GM18519 (cell line): ENCODE results near the gene FYN.

Source experiments
- ATAC-seq: cut with Tn5 transposase; IDR thresholded peaks from one replicate; pipeline ENCODE4 v1.9.1; 2021; ENCODE audit warnings: mild to moderate bottlenecking, moderate library complexity; ENCODE audit not compliant: unreplicated experiment, low FRiP score

FYN gene

DNA sequence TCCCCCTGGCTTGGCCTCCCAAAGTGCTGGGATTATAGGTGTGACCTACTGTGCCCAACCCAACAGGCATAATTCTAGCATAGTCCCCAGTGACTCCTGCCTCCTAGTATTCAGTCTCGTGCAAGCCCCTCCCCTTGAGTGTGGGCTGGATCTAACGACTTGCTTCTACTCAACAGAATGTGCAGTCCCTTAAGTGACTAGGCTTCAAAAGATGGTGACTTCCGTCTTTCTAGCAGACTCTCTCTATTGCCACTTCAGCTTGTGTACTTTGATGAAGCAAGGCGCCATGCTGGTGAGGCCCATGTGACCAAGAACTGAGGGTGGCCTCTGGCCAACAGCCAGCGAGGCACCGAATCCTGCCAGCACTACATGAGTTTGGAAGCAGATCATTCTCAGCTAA, 157.9 kb downstream of the FYN start:
- no peak for ATAC-seq

DNA sequence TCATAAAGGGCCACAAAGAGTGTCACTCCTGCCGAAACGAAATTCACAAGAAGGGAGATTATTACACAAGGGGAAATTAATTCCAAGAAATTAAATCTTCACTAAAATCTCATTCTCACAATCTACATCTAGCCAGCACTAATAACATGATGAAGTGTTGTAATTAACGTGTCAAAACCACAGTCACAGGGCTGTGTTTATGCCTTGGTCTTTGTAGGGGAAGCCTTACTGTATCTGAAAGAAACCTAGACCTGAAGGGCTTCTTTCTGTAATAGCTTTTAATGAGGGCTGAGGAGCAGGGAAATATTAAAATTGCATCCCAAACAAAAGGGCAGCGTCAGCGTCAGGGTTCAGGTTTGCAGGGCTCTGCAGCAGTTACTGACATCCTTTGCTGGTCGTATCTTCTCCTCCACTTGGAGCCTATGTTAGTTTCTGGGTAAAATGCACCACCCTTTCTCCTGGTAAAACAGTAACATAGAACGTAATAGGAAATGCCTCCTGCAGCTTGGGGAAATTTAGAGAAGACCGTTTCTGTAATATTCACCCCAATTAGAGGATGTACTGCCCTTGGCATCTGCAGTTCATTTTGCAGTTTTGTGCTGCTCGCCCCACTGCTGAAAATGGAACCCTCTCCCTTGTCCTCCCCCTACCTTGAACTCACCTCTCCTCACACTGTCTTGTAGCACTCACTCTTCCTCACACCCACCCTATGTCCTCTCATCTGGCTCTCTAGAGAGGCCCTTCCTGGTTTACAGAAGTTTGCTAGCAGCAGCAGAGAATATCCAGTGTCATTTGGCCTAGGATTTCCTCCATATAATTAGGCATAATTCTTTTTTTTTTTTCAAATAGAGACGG, 158.6 kb downstream of the FYN start:
- no peak for ATAC-seq

DNA sequence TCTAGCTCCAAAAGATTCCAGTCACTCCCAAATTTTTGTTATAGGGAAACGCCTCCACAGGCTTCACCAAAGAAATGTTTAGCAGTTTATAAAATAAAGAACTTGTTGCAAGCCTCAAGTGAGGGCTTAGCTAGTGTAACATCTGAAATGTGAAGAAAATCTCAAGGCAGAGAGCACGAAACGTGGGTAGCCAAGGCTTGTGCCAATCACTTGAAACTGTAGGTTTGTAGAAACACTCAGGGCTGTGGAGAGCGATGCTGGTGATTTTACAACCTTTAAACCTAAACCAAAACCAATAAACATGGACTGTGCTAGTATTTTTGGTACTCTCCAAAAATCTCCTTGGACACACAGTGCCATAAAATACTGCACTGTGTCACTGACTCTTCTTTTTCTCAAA, 159.4 kb downstream of the FYN start:
- no peak for ATAC-seq

DNA sequence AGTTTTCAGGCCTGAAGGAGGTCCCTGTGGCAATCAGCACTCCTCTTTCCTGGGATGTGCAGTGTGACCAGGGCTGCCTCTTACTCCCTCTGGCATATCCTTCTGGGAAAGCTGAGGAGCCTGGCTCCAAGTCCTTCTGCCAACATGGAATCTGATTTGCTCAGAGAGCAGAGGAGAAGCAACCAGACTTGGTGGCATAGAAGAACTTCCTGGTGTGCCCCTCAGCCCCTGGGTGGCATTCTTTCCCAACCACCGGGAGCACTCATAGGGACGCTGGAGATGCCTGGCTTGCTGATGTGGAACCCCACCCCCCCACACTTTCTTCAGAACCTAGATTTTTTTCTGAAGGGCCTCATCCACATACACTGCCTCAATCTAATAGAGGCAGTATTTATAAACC, 160.0 kb downstream of the FYN start:
- ATAC-seq = no peak

DNA sequence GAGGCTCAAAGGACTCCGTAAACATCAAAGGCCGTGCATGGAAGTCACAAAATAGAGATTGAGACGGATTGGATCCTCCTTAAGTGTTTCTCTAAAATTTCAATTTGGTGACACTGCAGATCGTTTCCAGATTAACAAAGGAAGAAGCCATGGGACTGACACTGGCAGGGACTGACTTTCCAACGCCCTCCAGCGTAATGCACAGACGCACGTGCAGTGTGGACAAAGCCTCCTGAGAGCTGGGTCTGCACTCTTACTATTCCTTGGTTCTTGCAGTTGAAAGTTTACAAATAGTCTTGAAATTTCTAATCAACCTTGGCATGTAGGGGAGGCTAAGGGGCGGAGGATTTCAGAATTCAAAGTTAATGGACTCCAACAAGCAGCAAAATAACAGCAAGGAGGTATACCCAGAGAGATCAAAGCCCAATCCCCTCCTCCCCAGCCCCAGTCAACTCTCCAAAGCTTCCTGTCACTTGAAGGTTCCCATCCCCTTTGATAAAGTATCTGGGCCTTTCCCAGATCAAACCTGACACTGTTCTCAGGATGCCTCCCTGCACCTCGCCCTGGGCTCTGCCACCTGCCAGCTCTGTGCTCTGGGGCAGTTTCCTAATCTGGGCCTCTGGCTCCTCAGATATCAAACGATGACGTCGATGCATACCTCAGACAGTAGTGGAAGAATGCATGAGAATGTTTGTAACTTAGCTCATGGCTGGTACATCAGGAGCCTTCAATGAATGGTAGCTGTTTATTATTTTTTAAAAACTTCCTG, 161.1 kb downstream of the FYN start:
- no peak for ATAC-seq

DNA sequence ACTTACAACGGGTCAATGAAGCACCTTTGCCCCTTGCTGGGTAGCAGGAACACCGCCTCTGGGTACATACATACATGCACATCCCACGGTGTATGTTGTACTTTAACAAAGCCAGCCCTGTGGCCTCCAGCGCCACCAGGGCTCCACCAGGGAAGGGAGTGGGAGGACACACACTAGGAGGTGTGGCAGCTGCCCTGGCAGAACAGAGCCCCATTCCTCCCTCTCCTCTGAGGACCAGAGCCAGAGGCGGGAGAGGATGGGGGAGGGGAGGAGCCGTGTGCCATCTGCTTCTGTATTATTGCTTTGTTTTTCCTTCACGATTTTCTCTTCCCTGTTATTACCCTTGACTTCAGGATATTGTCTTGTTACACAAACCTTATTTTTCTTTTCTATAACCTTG, 161.8 kb downstream of the FYN start:
- no peak for ATAC-seq

DNA sequence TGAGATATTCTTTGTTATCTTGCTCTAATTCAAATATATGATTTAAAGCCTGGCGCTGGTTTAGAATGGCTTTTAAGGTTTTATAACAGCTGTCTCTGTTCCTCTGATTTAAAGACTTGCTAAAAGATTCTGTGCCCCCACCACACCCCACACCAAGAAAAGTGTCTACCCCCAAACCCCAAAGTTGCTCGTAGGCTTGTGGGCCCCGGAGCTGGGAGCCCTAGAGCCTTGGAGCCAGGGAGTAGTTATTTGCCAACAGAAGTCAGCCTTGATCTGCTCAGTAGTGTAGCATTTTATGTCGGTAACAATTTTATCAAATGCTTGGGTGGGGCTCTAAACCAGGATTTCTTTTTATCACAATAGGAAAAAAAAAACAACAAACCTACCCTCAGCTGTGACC, 162.3 kb downstream of the FYN start:
- no peak for ATAC-seq

DNA sequence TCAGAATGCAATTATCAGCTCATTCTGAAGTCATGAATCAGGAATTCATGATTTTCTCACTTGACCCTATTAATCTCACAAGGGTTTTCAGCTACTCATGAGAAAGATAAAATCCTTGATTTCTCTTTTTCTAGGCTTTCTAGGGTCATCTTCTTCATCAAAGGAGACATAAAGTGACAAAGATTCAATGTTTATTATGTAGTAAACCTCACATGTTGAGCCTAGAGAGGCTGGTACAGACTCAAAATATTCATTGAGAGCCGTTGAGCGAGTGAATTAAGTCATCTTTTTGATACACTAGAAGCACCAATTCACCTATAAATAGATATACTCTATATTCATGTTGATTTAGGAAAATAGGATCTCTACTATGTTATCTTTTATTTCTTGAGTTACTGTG, 162.8 kb downstream of the FYN start:
- no peak for ATAC-seq

DNA sequence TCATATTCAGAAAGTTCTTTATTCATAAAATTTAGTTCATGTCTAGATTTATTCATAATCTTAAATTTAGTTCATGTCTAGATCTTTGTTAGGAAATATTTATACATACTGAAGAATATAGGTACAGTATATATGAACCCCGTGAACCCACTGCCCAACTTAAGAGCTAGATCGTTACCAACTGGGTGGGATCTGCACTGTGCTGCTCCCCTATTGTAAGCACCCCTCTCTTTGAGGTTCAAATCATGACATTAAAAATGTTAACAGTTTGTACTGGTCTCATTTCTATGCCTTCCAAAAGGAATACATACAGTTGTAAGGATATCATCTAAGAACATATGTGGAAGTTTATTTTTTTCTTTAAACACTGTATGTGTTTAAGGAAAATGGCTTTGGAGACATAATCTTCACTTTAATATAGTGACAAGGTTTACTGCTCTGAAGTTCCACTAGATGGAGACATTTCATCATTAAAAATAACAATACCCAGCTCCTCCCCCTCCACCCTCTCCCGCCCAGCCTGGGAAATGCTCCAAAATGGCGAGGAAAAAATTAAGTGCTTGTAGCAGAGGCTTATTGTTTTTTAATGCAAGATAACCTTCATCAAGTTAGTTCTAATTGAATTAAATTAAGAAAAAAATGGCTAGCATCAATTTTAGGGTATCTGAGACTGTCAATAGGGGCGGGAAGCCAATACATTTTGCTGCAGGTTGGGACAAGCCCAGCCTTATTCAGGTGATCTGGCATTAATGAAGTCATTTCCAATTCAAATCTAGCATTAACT, 163.4 kb downstream of the FYN start:
- peak; percentile 59 for ATAC-seq

DNA sequence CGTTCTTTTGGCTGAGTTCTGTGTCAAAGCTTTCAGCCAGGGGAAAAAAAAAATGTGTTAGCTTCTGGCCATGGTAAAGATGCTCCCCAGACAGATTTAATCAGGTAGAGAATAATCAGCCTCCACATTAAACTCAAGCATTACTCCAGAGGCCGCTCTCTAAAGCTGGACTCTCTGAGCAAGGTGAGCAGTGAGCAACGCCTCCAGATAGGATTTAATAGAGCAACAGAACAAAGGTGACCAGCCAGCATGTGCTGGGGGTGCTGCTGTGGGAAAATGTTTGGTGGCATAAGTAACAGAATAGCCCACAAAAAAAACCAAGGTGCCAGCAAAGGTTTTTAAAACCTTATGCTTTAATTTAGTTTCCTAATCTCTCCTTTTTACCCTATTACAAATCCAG, 164.1 kb downstream of the FYN start:
- ATAC-seq = no peak

DNA sequence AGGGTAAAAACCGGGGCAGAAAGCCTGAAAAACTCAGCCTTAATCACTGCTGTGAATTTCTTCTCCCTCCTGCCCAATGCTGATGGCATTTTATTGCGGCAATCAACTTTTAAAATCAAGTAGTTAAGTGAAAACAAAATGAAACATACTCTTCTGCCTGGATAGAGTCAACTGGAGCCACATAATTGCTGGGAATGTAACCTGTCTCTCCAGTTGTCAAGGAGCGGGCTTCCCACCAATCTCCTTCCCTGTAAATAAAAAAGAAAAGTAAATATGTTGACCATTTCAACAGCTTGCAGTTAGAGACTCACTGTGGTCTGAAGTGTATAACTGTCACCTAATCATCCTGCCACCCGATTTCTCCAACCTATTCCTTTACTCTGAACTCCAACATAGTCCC, 165.5 kb downstream of the FYN start:
- no peak for ATAC-seq

DNA sequence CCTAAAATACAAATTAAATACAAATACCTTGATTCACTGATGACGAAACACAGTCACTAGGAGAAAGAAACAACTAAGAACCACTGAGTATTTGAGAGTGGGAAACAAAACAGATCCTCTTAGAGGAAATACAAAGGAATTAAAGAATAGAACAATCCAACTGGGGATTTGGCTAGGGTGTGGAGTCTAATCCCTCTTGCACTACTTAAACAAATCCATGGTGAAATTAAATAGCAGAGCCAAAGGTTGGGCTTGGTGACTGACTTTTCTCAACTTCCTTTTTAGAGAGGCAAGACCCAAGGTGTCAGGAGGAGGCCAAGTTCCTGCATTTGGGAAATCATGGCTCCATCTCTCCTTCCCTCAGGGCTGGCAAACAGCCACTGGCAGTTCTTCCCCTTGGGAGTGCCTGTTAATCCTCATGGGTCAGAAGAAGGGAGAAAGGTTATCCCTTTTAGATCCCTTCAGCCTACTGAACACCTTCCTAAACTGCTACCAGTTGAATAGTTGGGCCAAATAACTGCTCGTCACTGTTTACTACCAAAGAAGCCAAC, 166.3 kb downstream of the FYN start:
- ATAC-seq = no peak

DNA sequence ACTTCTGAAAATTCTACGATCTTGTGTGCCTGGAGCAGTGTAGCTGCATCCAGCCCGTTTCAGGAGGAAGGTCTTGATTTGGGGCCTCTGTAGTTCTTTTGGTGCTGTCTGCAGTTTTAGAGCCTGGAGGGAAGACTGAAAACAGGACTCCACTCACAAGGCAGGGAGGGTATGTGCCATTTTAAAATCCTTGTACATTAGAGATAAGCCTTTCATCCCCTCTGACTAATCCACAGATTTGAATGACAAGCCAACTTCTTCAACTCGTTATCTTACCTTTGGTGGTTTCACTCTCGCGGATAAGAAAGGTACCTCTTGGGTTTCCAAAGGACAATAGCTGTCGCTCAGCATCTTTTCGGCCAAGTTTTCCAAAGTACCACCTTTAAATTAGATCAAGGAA, 169.5 kb downstream of the FYN start:
- no peak for ATAC-seq

DNA sequence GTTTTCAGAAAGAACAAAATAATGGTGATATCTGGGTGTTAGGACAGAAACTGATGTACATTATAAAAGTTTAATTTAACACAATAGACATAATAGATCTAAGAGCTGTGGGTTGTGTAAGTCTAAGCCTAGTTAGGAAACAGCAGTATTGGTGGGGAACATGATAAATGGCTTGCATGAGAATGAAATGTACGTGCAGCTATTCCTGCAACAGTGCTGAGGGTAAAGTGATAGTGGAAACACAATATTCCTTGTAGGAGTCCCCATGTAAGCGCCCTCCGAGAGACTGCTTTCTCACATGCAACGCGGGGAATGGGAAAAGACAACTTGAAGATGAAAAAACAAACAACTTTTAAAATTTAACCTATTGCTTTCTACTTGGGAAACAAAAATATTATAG, 171.0 kb downstream of the FYN start:
- ATAC-seq = no peak

DNA sequence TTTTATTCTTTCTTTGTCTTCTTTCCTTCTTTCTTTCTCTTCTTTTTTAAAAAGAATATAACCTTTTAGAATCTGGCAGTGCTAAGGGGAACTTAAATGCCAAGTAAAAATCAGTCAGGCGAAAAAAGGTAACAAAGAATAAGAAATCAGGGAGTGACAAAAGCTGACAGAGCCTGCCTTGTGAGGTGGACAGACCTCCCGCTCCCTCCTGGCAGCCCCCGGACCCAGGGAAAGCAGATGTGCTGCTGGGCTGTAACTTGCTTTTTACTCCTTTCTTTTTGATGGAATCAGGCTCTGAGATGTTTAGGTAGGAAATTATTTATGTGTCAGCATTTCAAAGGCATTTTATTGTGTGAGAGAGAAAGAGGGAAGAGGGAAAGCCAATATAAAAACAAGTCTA, 172.1 kb downstream of the FYN start:
- ATAC-seq = no peak

DNA sequence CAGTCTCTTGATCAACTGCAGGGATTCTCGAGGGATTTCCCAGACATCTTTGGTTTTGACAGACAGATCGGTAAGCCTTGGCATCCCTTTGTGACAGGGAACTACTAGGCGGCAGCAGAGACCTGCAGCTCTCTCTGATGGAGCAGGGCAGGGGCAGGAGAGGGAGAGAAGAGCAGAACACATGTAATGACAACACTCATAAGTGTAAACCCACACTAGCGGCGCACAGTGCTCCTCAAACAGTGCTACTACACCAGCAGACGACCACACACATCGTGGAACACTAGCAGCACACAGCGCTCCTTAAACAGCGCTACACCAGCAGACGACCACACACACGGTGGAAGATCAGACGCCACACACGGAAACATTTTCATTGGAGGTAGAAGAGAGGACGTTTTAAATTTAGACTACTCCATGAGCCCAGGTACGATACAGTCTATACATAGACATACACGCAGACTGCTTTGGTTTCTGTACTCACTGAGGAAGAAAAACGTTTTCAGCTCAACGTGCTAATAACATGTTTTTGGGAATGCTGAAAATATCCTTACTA, 173.0 kb downstream of the FYN start:
- ATAC-seq = no peak

DNA sequence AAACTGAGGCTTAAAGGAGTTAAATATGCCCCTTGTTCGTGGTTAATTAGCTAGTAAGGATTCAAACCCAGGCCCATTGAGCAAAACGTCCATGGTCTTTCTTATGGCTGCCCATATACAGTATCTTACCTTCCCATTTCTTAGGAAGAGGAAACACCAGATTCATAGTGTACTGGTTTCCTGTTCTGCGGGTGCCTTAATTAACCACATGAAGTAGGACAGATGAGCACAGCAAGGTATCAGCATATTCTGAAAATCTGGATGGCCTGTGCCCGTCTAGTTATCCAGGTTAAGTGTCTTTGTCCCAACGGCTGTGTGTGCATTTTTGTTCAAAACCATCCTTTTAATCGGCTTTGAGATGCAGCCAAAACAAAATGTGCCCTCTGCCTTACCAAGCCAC, 174.1 kb downstream of the FYN start:
- no peak for ATAC-seq

DNA sequence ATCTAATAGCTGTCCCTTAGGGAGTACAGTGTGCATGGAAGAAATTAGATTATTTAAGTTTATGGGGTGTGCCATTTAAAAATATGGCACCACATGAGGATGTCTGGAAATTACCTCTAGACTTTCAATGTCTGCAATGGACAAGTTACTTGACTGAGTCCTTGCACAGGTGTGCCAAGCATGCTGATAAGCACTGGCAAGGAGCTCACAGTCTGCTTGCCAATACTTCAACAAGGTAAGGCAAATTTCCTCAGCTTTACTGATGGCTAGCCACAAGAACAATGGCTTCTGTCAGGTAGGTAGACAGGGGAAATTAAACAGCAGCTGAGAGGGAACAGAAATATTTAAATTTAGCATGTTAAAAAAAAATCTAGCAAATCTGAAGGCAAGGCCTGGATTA, 176.4 kb downstream of the FYN start:
- no peak for ATAC-seq

DNA sequence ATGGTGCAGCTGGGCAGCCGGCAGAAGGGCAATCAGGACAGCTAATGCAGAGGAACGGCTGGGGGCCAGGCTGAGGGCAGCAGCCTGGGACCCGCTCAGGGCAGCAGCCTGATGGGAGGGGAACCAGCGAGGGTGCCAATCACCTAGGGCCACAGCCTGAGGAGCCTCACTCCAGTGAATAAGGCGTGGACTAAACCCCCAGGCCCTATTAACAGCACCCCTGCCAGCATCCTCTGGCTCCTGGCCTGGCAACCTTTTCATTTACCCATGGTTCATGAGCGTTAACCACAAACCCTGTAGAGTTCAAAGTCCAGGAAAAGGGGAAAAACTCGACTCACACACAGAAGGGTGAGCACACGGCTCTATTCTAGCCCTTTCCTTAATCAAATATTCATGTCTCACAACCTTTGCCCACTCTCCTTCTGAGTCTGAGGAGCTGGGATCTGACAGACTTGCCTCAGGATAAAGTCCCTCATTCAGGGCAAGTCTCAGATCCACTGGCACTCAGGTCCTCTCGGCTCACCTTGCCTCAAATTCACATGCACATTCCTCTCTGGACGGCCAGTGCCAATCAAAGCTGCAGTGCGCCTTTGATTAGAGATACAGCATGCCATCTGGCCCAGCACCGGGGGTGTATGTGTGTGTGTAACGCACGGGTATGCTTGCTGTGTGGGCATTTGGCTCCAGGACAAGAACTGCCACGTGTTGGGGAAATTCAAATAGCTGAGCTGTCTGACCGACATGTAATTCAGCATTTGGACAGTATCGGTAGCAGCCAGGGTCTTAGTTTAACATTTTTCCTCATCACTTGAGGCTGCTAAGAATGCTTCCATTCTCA, 180.7 kb downstream of the FYN start:
- no peak for ATAC-seq
